ENCODE data around the gene RPTOR. TPM values are rescaled to one million over a fixed set of nuclear protein-coding genes. Genes with fewer than 3 reads are reported as not detected.
A peak's percentile ranks its signal among the peaks of the same experiment; 100 is the strongest.

RPTOR gene
- total RNA-seq, 1 experiment from 2014 or later, result 25.1 TPM

DNA sequence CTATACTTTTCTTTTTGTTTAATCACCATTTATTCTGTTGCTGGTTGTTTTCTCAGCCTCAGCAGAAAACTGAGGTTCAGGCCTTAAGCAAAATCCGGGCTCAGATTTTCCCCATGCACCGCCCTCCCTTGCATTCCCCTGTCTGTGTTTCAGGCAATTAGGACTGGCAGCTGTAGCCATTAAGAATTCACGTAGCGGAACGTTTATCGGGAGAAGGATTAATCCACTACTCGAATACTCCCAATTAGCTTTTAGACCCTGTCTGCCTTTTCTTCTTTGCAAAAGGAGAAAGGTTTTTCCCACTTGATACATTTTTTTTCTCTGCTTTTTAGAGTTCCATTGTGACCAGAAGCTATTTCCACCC, 173.1 kb downstream of the RPTOR start:
- Histone ChIP-seq H3K79me1 (ENCODE audit: insufficient read depth, low read depth, low read length, poor library complexity, severe bottlenecking) (no peaks in the 10 kb centered on the region), H2BK5ac (ENCODE audit: insufficient read length, low read length) (no peak overlapping the region), H3K4me2 (ENCODE audit: insufficient read depth, insufficient read length, low read length) (no peak overlapping the region), H3K27me3 (ENCODE audit: insufficient read depth, low read length) (no peaks in the 10 kb centered on the region), H3K79me2 (ENCODE audit: insufficient read depth, low read length) (peaks cover 3% of the 10 kb centered on the region; the same call in 1 of the 2 replicates), H3K18ac (ENCODE audit: insufficient read length, low read depth, low read length) (no peak overlapping the region), H4K8ac (replicated peaks; ENCODE audit: insufficient read length, low read depth, low read length) (no peak overlapping the region), H2AK5ac (ENCODE audit: insufficient read length, low read length) (no peak overlapping the region), H4K5ac (ENCODE audit: insufficient read length, low read depth, low read length) (no peak overlapping the region), H3K4ac (ENCODE audit: low read depth, low read length) (no peak overlapping the region), H3K14ac (ENCODE audit: insufficient read depth, low read length) (no peak overlapping the region), H2BK120ac (ENCODE audit: low read depth, low read length, poor library complexity, severe bottlenecking) (no peak overlapping the region), H3T11ph (ENCODE audit: low read length) (no peak overlapping the region), H2BK12ac (ENCODE audit: insufficient read length, low read depth, low read length) (no peak overlapping the region), H3K9me3 (ENCODE audit: control insufficient read depth, low read depth, low read length) (no peaks in the 10 kb centered on the region), H2BK15ac (ENCODE audit: low read depth, low read length) (no peak overlapping the region), H3K23me2 (ENCODE audit: insufficient read length, low read depth, low read length, poor library complexity, severe bottlenecking) (no peaks in the 10 kb centered on the region), H3K27ac (ENCODE audit: insufficient read length, low read depth, low read length) (no peak overlapping the region), H3K23ac (ENCODE audit: insufficient read length, low read depth, low read length) (no peak overlapping the region), H3K56ac (ENCODE audit: insufficient read length, low read depth, low read length) (no peak overlapping the region), H4K91ac (ENCODE audit: insufficient read length, low read depth, low read length) (no peak overlapping the region), H4K20me1 (ENCODE audit: control insufficient read depth, insufficient read depth, insufficient read length) (no peaks in the 10 kb centered on the region), H2BK20ac (ENCODE audit: low read depth, low read length, poor library complexity, severe bottlenecking) (no peak overlapping the region), H3K4me1 (ENCODE audit: insufficient read depth, low read length) (peaks cover 3% of the 10 kb centered on the region; the same call in 1 of the 2 replicates), H2AFZ (ENCODE audit: low read length) (no peak overlapping the region), H3K9ac (ENCODE audit: extremely low read depth, insufficient read length, low read length) (no peak overlapping the region)
- H3K36me3 Mint-ChIP-seq (ENCODE audit: insufficient read depth in 1 of 3, low read depth in 3 of 3), result no peaks in the 10 kb centered on the region
- no peaks in the 10 kb centered on the region; the same call in 1 of the 2 replicates for H3K27me3 Mint-ChIP-seq (ENCODE audit: low read depth)
- TF ChIP-seq, protein P1, sequence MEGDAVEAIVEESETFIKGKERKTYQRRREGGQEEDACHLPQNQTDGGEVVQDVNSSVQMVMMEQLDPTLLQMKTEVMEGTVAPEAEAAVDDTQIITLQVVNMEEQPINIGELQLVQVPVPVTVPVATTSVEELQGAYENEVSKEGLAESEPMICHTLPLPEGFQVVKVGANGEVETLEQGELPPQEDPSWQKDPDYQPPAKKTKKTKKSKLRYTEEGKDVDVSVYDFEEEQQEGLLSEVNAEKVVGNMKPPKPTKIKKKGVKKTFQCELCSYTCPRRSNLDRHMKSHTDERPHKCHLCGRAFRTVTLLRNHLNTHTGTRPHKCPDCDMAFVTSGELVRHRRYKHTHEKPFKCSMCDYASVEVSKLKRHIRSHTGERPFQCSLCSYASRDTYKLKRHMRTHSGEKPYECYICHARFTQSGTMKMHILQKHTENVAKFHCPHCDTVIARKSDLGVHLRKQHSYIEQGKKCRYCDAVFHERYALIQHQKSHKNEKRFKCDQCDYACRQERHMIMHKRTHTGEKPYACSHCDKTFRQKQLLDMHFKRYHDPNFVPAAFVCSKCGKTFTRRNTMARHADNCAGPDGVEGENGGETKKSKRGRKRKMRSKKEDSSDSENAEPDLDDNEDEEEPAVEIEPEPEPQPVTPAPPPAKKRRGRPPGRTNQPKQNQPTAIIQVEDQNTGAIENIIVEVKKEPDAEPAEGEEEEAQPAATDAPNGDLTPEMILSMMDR (conservative IDR thresholded peaks at IDR 0.05), result no peak
- peaks cover 22 to 29% of the 10 kb centered on the region in 2 experiments for H3K4me1 Mint-ChIP-seq
- no peak for DNase-seq
- no peak overlapping the region for H3K4me3 Mint-ChIP-seq
- no peaks in the 10 kb centered on the region for H3K9me3 Mint-ChIP-seq
- no CpG with 5 or more reads among the region's 7 CpGs for WGBS (ENCODE audit: extremely low coverage, insufficient read length, low lambda C conversion rate)
- H3K27ac Mint-ChIP-seq, result peak overlapping the region in 1 of 3 experiments; percentile 37; a peak in 1 of 7 replicates

All from H9 (cell line).